K562 (cell line): ENCODE results near the gene OR4D2. TPM values are rescaled to one million over a fixed set of nuclear protein-coding genes. Genes with fewer than 3 reads are reported as not detected.

ENCODE experiments used
- CBFB ChIP-seq: sonication (generic); formaldehyde crosslinking; IDR thresholded peaks from 2 replicates; pipeline ENCODE4 v1.4.0; 2020; ENCODE audit warnings: mild to moderate bottlenecking, missing genetic modification reagents
- EGR1 ChIP-seq: fragments of 450-650 bp; conservative IDR thresholded peaks from 2 replicates; pipeline ENCODE4 v1.6.1; 2017; ENCODE audit warnings: mild to moderate bottlenecking
- EHMT2 ChIP-seq: fragments of 450-650 bp; IDR thresholded peaks from 2 replicates; pipeline ENCODE4 v1.6.1; 2018; ENCODE audit warnings: antibody characterized with exemption
- ETV6 ChIP-seq, 3 experiments: fragments of 150-350 bp in 1 of 3; sonication (generic) in 1 of 3; formaldehyde crosslinking in 1 of 3; IDR thresholded peaks; 2 replicates each; pipeline versions ENCODE4 v1.6.1 to v1.8.0; 2014 to 2022; ENCODE audit warnings: borderline replicate concordance in 2 of 3, low read depth in 2 of 3, antibody characterized with exemption in 1 of 3, low read length in 1 of 3, mild to moderate bottlenecking in 1 of 3, missing genetic modification reagents in 1 of 3
- GATA2 ChIP-seq: sonication (generic); formaldehyde crosslinking; IDR thresholded peaks from 2 replicates; pipeline ENCODE4 v1.4.0; 2020; ENCODE audit warnings: mild to moderate bottlenecking, missing genetic modification reagents
- KLF10 ChIP-seq: fragments of 250-450 bp; sonication (Bioruptor Pico); IDR thresholded peaks from 2 replicates; pipeline ENCODE4 v1.6.1; 2021; ENCODE audit warnings: matching md5 sums
- NR4A1 ChIP-seq, 2 experiments: fragments of 250-450 bp in 1 of 2; fragments of 450-650 bp in 1 of 2; sonication (Bioruptor Pico) in 1 of 2; IDR thresholded peaks; 2 replicates each; pipeline versions ENCODE4 v1.4.0 to v1.6.1; 2016 to 2020; ENCODE audit warnings: mild to moderate bottlenecking in 2 of 2, missing compliant biosample characterization in 1 of 2, missing genetic modification characterization in 1 of 2, moderate library complexity in 1 of 2
- NRF1 ChIP-seq, 2 experiments: fragments of 450-650 bp; IDR thresholded peaks in 1 of 2; conservative IDR thresholded peaks in 1 of 2; 2 replicates each; pipeline ENCODE4 v1.6.1; 2014; ENCODE audit warnings: mild to moderate bottlenecking in 2 of 2
- PCBP1 ChIP-seq: fragments of 200-400 bp; formaldehyde crosslinking; IDR thresholded peaks from 2 replicates; pipeline ENCODE4 v1.6.1; 2018; ENCODE audit warnings: mild to moderate bottlenecking, low read depth, low read length; ENCODE audit not compliant: poor library complexity, severe bottlenecking
- POLR2AphosphoS2 ChIP-seq: IDR thresholded peaks from 2 replicates; pipeline ENCODE4 v1.6.1; 2012; ENCODE audit warnings: low read length, improper control_type of control experiment
- SRSF1 ChIP-seq: fragments of 200-400 bp; formaldehyde crosslinking; IDR thresholded peaks from 2 replicates; pipeline ENCODE4 v1.6.1; 2017; ENCODE audit warnings: mild to moderate bottlenecking, low read depth, low read length, moderate library complexity
- STAT5A ChIP-seq: IDR thresholded peaks from 2 replicates; pipeline ENCODE4 v1.6.1; 2012; ENCODE audit warnings: low read length, inconsistent platforms, borderline replicate concordance
- U2AF1 ChIP-seq: fragments of 200-400 bp; formaldehyde crosslinking; optimal IDR thresholded peaks from 2 replicates; pipeline ENCODE3; 2017; ENCODE audit warnings: mild to moderate bottlenecking, low read depth, low read length, moderate library complexity
- ZKSCAN3 ChIP-seq: fragments of 250-450 bp; sonication (Bioruptor Pico); IDR thresholded peaks from 2 replicates; pipeline ENCODE4 v1.4.0; 2020
- ZNF134 ChIP-seq: fragments of 250-450 bp; sonication (Bioruptor Pico); conservative IDR thresholded peaks from 2 replicates; pipeline ENCODE4 v1.4.0; 2020
- ZNF239 ChIP-seq: fragments of 250-450 bp; sonication (Bioruptor Pico); IDR thresholded peaks from 2 replicates; pipeline ENCODE4 v1.4.0; 2020; ENCODE audit warnings: mild to moderate bottlenecking
- ZNF3 ChIP-seq: fragments of 250-450 bp; sonication (Bioruptor Pico); IDR thresholded peaks from 2 replicates; pipeline ENCODE4 v1.5.0; 2021; ENCODE audit warnings: mild to moderate bottlenecking, moderate library complexity
- ZNF668 ChIP-seq: fragments of 250-450 bp; sonication (Bioruptor Pico); IDR thresholded peaks from 2 replicates; pipeline ENCODE4 v1.8.0; 2022; ENCODE audit warnings: mild to moderate bottlenecking, inconsistent platforms
- ZNF766 ChIP-seq: fragments of 200-800 bp; sonication (Bioruptor generic); conservative IDR thresholded peaks from 2 replicates; pipeline ENCODE4 v1.6.1; 2016; ENCODE audit warnings: missing genetic modification characterization, missing compliant biosample characterization
- polyA plus RNA-seq, 8 experiments: library from polyadenylated mRNA; depleted of rRNA in 4 of 8; stranded (reverse) in 5 of 8; unstranded in 3 of 8; fragments of >200 nt; fragmentation: Nextera tagmentation in 2 of 8; fragmentation: Illumina TruSeq in 1 of 8; extraction: Ambion mirVana in 2 of 8; extraction: Trizol in 1 of 8; gene quantifications; 2 replicates each; pipeline versions ENCODE4 v1.2.1 to v1.2.3, GENCODE V29; 2011 to 2014; ENCODE audit warnings: inconsistent platforms in 1 of 8, missing spikeins in 1 of 8
- total RNA-seq, 7 experiments: library from RNA; depleted of rRNA in 6 of 7; stranded (reverse); fragments of >200 nt in 6 of 7; fragmentation: Illumina TruSeq in 2 of 7; extraction: Trizol in 2 of 7; gene quantifications; 2 replicates each; pipeline versions ENCODE4 v1.2.1 to v1.2.3, GENCODE V29; 2011 to 2021; ENCODE audit warnings: low replicate concordance in 1 of 7
- TF ChIP-seq, protein P1 (sequence below): fragments of 450-650 bp; formaldehyde crosslinking; IDR thresholded peaks from 2 replicates; pipeline ENCODE4 v1.4.0; 2020; ENCODE audit warnings: mild to moderate bottlenecking, moderate library complexity
- TF ChIP-seq, protein P2 (sequence below): sonication (generic); formaldehyde crosslinking; IDR thresholded peaks from 2 replicates; pipeline ENCODE4 v1.8.0; 2022; ENCODE audit warnings: mild to moderate bottlenecking, missing genetic modification reagents
- TF ChIP-seq, protein P3 (sequence below): sonication (generic); formaldehyde crosslinking; IDR thresholded peaks from 2 replicates; pipeline ENCODE4 v1.8.1; 2022; ENCODE audit warnings: missing genetic modification reagents
- TF ChIP-seq, protein P4 (sequence below): conservative IDR thresholded peaks from 2 replicates; pipeline ENCODE4 v1.6.1; 2011; ENCODE audit warnings: low read depth, mild to moderate bottlenecking, low read length; ENCODE audit not compliant: control insufficient read depth

The OR4D2 gene
- total and polyA plus RNA-seq, 9 of the 15 experiments (the other 6 are each of a cell fraction or from before 2014, with no cell fraction given): not detected

DNA sequence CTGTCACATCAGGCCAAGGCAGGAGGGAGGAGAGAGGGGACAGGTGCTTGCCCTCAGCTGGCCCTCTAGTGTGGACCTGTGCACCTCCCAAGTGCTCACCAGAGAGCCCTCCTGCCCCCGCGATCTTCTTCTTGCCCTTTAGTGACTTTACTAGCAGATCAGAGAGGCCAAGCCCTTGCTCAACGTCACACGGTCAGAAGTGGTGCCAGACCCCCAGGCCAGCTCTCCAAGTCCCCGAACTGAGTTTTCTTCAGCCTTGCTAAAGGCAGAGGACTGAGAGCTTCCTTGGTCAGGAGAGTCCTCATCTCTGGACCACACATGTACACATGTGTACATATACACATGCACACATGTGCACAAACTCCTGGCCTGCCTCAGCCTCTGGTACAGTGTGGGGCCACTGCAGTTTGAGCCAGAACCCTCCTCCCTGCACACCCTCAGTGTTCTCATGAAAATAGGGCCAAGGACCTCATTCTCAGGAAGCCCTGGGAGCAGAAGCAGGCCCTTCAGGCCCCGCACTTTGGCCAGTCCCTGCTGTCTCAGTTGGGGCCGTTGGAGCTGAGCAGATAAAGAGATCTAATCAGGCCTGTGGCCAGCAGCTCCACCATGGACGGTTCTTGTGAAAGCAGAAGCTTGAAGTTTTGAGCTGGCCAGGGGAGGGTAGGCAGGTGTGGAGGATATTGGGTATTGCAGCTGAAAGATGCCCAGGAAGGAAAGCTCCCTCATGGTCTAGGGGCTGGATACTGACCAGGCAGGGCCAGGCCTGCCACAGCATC lies 18.4 kb downstream of the OR4D2 start (continued):
- TF ChIP-seq, protein P1, sequence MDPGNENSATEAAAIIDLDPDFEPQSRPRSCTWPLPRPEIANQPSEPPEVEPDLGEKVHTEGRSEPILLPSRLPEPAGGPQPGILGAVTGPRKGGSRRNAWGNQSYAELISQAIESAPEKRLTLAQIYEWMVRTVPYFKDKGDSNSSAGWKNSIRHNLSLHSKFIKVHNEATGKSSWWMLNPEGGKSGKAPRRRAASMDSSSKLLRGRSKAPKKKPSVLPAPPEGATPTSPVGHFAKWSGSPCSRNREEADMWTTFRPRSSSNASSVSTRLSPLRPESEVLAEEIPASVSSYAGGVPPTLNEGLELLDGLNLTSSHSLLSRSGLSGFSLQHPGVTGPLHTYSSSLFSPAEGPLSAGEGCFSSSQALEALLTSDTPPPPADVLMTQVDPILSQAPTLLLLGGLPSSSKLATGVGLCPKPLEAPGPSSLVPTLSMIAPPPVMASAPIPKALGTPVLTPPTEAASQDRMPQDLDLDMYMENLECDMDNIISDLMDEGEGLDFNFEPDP (CRISPR knock-in tag): no peak
- TF ChIP-seq PCBP1 (no peak), STAT5A (no peak), EHMT2 (no peak), ZKSCAN3 (CRISPR knock-in tag) (no peak), KLF10 (CRISPR knock-in tag) (no peak), CBFB (CRISPR knock-in tag) (no peak), EGR1 (no peak), ETV6 (IDR thresholded peaks at IDR 0.05; ENCODE audit: borderline replicate concordance in 1 of 2, low read depth in 2 of 2, low read length in 1 of 2) (no peak), ETV6 (CRISPR knock-in tag; IDR thresholded peaks at IDR 0.05; ENCODE audit: borderline replicate concordance) (0 out of 2 replicates have a peak, but pooled peaks have one; percentile 37), GATA2 (CRISPR knock-in tag) (0 out of 2 replicates have a peak, but pooled peaks have one; percentile 45), NR4A1 (CRISPR knock-in tag; IDR thresholded peaks at IDR 0.05) (peak; percentile 62; the same call in 1 of the 2 replicates), NR4A1 (tag; IDR thresholded peaks at IDR 0.05) (peak; percentile 56), POLR2AphosphoS2 (no peak), ZNF3 (CRISPR knock-in tag) (0 out of 2 replicates have a peak, but pooled peaks have one; percentile 21), U2AF1 (no peak), NRF1 (conservative IDR thresholded peaks at IDR 0.05 in 1 of 2, IDR thresholded peaks at IDR 0.05 in 1 of 2) (peak; percentile 30 to 40; a peak in 2 of 4 replicates), ZNF766 (CRISPR knock-in tag) (peak; percentile 77), SRSF1 (no peak), ZNF668 (CRISPR knock-in tag) (no peak), ZNF239 (CRISPR knock-in tag) (peak; percentile 71), ZNF134 (CRISPR knock-in tag) (0 out of 2 replicates have a peak, but pooled peaks have one; percentile 42)
- TF ChIP-seq, protein P2, sequence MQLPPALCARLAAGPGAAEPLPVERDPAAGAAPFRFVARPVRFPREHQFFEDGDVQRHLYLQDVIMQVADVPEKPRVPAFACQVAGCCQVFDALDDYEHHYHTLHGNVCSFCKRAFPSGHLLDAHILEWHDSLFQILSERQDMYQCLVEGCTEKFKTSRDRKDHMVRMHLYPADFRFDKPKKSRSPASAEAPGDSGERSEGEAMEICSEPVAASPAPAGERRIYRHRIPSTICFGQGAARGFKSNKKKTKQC (CRISPR knock-in tag): no peak
- TF ChIP-seq, protein P3, sequence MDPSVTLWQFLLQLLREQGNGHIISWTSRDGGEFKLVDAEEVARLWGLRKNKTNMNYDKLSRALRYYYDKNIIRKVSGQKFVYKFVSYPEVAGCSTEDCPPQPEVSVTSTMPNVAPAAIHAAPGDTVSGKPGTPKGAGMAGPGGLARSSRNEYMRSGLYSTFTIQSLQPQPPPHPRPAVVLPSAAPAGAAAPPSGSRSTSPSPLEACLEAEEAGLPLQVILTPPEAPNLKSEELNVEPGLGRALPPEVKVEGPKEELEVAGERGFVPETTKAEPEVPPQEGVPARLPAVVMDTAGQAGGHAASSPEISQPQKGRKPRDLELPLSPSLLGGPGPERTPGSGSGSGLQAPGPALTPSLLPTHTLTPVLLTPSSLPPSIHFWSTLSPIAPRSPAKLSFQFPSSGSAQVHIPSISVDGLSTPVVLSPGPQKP (CRISPR knock-in tag): no peak
- TF ChIP-seq, protein P4, sequence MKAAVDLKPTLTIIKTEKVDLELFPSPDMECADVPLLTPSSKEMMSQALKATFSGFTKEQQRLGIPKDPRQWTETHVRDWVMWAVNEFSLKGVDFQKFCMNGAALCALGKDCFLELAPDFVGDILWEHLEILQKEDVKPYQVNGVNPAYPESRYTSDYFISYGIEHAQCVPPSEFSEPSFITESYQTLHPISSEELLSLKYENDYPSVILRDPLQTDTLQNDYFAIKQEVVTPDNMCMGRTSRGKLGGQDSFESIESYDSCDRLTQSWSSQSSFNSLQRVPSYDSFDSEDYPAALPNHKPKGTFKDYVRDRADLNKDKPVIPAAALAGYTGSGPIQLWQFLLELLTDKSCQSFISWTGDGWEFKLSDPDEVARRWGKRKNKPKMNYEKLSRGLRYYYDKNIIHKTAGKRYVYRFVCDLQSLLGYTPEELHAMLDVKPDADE: no peak
